Measurements from ENCODE around the gene MGAT4A.

The MGAT4A gene

DNA sequence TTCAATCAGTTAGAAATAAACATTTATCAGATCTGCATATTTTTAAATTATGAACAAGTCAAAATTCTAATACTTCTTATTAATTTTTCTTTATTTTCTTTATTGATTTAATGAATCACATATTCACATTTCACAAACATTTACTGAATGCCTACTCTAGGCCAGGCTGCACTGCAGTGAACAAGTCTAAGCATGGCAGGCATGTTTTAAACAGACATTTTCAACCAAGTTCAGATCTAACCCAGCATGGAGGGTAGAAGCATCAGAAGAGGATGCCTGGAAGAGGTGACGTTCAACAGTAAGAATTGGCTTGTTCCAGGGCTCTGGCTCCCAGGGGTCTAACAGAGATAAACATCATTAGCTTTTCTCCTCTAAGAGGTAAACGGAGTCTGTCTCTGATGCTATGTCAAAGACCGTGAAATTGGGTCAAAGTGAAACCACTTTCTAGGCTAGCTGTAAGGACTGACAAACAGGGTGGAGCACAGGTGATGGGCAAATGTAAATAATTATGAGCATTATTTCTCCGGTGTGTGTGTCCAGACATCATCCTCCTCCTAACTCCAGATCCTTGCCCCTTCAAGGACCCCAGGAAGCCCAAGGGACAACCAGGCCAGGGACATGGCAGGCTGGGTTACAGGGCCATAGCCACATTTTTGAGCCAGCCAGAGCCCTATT lies 72.0 kb downstream of the MGAT4A start:
- DNase-seq (ENCODE audit: low spot score) = no peak

DNA sequence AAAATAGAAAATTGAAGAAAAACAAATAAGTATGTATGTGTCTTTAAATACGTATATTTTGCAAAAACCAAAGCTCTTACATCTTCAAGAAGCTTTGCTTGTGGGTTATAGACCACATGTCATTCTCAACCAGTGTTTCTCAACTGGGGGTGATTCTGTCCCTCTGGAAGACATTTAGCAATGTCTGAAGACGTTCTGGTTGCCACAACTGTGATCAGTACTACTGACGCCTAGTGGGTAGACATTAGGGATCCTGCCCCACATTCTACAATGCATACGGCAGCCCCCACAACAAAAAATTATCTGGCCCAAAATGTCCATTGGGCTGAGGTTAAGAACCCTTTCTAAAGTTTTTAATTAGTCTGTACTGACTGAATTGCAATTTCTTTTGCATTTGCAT lies 74.1 kb downstream of the MGAT4A start:
- no peak for DNase-seq (ENCODE audit: low spot score)

DNA sequence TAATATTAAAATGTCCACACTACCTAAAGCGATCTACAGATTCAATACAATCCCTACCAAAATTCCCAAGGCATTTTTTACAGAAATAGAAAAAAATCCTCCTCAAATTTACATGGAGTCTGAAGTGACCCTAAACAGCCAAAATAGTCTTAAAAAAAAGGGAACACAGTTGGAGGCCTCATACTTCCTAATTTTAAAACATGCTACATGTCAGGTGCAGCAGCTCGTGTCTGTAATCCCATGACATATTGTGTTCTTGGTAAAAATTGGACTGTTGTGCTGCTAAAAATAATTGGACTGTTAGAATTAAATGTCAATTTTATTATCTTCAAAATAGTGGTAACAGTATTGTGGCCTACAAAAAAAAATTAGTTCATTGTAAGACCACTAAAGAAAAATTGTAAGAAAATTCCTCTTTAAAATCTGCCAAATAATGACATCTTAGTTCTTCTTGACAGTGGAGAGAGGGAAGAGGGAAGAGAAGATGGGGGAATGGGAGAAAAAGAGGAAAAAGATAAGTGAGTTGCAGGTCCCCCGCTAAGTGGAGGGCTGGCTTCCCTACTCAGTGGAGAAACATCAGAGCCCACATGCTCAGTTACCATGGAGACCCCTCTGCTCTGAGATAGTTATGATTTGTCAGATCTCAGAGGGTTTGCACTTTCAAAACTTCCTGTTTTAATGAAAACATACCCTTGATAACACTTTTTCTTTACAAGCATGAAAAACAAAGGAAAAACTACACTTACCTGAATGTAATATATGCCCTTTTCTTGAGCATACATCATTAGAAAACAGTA lies 76.0 kb downstream of the MGAT4A start:
- no peak for DNase-seq (ENCODE audit: low spot score)

DNA sequence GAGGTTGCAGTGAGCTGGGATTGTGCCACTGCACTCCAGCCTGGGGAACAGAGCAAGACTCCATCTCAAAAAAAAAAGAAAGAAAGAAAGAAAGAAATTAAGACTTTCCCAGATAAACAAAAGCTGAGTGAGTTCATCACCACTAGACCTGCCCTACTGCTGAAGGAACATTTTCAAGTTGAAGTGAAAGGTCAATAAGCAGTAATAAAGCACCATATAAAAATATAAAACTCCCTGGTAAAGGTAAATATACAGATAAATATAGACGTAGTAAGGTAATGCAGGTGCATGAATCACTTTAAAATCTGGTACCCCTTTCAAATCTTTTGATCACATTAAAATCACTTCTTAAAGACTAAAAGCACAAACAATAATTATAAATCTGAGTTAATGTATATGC lies 79.9 kb downstream of the MGAT4A start:
- no peak for DNase-seq (ENCODE audit: low spot score)

DNA sequence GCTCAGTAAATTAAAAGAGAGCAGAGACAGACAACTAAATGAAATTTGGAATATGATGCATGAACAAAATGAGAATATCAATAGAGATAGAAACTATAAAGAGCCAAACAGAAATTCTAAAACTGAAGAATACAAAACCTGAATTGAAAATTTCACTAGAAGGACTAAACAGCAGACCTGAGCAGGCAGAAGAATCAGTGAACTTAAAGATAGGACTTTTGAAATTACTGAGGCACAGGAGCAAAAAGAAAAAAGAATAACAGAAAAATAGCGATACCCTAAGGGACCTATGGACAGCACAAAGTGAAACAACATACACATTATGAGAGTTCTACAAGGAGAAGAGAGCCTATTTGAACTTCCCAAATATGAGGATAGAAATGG lies 80.9 kb downstream of the MGAT4A start:
- no peak for DNase-seq (ENCODE audit: low spot score)

DNA sequence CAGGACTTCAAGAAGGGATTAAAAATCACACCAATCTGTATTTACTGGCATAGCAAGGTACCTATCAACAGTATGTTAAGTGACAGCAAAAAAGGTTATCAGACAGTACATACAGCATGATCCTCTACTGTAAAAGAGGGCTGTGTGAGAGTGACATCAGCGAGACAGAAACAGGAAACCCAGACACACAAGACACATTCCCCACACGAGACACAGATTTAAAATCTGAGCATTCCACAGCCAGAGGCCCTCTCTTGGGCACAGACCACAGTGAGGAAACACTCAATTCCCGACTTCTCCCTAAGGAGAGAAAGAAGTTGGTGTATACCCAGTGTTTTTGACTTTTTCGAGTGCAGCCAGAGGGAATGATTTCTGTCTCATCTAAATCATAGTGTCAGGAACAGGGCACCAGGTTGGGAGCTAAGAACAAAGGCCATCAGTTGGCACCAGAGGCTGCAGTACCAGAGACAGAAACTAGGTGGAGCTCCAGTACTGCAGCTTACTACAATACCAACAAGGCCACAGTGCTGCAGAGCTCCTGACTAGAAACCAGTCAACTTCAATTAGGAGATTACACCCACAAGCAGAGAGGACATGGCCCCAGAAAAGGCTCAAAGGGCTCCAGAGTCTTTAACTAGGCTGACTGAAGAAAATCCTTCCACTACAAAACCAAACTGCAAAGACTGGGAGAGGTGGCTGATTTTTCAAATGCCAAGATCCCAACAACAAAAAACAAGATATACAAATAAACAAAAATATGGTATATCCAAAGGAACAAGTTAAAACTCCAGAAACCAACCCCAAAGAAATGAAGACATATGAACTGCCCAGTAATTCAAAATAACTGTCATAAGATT lies 81.6 kb downstream of the MGAT4A start:
- DNase-seq (ENCODE audit: low spot score) = peak; percentile 80

DNA sequence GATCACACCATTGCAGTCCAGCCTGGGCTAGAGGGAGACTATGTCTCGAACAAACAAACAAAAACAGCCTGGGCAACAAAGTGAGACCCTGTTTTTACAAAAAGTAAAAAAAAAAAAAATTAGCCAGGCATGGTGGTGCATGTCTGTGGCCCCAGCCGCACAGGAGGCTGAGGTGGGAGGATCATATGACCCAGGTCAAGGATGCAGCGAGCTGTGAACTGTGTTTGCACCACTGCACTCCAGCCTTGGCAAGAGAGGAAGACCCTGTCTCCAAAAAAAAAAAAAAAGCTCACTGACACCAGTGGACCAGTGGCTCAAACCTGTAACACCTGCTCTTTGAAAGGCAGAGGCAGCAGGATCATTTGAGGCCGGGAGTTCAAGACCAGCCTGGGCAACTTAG lies 82.5 kb downstream of the MGAT4A start:
- DNase-seq (ENCODE audit: low spot score) = no peak

DNA sequence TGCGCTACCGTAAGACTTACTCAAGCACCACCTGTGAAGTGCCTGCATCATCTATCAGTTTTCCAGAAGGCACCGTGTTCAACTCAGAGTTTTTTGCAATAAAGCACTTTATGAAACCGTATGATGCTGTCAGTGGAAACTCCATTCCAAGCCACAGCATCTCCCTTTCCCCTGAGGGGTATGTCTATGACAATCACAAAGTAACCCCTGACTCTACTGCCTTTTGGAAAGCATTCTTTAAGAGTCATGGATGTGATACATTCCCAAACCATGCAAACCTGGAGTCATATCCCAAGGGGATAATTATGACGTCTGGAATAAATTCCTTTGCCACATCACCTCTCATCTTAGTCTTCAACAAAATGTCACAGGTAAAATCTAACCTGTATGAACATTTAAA lies 83.3 kb downstream of the MGAT4A start:
- DNase-seq (ENCODE audit: low spot score) = no peak

DNA sequence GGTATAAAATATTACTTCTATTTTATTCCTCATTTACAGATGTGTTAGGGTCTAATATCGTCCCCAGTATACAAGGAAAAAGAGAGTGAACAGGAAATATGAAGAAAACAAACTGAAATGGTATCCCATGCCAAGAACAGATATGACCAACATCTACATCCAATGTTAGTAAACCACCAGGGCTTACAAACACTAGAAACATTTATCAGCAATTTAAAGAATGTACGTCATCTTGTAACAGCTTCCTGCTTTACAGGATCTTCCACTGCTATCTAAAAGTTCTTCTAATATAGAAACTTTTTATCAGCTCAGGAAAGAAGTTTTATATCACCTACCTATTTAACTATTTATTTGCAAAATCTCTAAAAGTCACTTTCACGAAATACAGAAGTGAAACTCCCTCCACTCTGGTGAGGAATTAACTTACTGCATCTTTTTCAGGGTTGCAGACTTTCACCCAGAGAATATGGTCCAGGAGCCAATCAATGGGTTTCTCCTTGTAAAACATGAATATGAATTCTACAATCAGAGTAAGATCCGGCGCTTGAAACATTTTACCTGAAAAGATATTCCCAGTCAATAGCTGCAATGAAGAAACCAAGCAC lies 87.3 kb downstream of the MGAT4A start:
- DNase-seq (ENCODE audit: low spot score) = no peak

DNA sequence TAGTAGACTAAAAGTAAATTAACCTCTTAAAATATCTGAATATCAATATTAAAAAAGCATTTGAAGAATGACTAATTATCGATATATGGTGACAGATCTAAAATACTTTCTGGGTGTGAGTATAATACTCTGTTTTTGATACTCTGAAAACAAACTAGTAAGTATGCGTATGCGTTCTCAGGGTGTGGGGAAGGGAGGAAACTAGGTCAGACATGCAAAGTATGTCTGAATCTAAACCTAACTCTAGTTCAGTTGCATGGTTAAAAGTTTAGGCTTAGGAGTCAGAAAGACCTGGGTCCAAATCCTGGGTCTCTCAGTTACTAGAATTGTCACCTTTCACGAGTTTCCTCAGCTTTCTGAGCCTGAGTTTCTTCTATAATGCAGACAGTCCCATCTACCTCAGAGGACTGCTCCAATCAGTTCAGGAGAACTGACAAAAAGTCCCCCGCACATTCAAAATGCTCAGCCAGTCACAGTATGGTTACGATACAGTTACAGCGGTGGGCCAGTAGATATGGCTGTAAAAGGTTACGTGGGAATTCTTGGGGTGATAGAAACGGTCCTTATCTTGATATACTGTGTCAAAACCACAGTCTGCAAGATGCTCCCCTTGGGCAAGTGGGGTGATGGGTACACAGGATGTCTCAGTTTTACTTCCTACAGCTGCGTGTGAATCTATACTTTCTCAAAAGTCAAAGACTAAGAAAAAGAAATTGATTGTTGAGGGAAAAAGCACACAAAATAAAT lies 93.4 kb downstream of the MGAT4A start:
- DNase-seq (ENCODE audit: low spot score) = no peak

DNA sequence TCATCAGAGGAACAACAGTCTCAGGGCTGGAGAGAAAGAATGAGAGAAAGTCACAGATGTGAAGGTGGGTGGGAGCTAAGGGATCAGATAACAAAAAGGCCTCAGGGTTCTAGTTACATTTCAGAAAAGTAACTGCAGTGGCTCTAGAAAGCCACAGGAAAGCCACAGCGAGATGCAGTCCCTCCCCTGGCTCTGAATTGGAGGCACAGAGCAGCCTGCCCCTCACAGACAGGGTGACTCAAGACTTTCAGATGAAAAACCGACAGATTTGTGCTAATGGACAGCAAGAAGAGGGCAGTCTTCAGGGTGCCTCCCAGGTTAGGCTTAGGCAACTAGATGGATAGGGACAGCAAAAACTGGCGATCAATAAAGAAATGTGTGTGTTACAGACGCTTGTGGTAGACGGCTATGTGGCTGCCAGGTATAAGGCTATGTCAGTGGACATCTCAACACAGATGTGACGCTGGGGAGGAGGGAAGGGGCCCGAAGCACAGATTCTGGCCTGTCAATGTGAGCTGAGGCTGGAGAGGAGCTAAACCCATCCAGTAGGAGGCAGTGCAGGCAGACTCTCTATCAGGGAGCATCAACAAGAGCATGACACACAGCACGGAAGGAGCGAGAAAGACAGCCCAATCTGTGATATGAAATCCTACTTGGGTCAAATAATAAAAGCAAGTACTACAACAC lies 96.4 kb downstream of the MGAT4A start:
- DNase-seq (ENCODE audit: low spot score) = peak; percentile 37

DNA sequence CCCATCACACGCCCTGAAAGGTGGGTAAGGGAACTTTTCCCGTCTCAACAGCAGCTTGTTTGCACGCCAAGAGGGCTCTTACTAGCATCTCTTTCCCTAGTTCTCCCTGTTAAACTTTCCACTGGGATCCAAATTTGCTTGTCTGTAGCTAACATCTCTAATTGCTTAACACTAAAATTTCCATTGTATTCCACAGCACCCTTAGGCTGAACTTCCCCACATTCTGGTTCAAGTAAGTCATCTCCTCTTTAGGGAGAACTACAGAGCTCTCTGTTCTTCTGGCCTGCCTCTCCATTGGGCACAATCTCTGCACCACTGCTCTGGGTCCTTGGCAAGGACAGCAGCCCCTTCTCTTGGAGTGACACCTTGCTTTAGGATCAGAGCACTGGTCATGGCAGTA lies 98.6 kb downstream of the MGAT4A start:
- no peak for DNase-seq (ENCODE audit: low spot score)

DNA sequence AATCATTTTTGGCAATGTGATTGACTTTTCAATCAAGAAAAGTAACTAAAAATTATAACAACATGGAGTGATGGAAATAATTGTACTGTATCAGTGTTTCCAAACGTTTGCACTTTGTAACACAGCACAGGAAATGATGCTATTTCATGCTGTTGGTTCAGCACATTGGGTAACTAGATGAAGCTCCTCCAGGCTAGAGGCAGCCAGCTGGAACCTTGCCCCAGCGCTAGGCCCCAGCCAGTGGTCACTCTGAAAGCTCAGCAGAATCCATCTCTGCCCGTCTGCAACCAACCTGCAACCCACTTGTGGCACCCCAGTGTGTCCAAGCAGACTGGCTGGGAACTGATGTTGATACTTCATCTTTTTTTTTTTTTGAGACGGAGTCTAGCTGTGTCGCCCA lies 107.3 kb downstream of the MGAT4A start:
- DNase-seq (ENCODE audit: low spot score) = no peak

DNA sequence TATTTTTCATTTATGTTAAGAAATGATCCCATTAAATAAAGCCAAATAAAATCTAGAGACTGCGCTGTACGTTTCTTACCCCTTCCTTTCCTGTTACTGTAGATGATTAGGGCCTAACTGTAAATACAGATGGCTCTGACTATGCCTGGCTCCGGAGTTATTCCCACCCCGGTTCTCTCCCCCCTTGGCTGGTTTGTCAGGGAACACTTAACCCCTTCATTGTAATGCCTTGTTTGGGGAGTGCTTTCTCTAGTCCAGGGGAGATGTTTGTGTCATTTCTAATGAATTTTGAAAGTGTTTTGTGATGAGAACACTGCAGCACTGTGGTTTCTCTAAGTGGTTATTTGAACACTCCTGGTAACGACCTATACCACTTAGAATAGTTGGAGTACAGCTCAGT lies 113.8 kb downstream of the MGAT4A start:
- DNase-seq (ENCODE audit: low spot score) = no peak

DNA sequence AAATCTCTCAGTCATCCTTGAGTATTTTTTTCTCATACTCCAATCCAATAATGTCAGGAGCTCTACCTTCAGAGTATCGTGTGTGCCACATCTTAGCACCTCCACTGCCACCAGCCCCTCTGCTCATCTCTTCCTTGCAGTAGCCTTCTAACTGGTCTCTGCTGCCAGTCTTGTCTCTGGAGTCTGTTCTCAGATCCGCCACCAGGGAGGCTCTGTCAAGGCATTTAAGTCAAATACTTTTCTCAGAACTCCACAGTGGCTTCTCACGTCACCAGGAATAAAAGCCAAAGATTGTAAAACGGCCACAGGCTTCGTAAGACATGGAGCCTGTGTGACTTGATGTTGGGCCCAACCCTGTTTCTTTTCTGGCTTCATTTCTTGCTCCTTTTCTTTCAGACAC lies 115.5 kb downstream of the MGAT4A start:
- DNase-seq (ENCODE audit: low spot score) = no peak

DNA sequence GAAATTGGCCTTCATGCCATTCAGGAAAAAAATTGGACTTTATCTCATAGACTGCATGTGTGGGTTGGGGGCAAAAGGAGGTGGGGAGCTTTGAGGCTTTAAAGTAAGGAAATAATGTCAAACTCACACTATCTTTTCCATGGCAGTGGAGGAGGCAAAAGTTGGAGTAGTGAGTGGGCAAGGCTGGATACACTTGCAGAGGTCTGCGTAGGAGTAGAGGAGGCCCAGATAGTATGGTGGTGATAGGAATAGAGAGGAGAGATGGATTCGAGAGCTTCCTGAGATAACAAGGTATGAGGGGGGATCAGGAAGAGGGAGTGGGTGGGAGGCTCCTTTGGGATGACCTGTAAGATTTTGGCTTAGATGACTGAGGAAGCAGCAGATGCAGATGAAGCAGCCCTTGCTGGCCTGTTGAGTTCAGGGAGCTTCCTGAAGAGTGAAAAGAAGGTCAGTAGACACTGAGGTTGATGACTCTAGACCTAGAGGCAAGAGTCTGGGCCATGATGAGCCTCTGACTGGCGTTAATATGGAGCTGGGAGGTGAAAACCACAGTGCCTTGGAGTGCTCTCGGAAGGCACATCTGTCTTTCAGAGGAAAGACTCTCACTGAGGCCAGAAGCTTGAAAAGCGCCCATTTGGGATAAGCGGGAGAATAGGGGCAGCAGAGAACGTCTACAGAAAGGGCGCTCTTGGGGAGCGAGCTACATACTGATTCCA lies 116.8 kb downstream of the MGAT4A start:
- DNase-seq (ENCODE audit: low spot score) = no peak

DNA sequence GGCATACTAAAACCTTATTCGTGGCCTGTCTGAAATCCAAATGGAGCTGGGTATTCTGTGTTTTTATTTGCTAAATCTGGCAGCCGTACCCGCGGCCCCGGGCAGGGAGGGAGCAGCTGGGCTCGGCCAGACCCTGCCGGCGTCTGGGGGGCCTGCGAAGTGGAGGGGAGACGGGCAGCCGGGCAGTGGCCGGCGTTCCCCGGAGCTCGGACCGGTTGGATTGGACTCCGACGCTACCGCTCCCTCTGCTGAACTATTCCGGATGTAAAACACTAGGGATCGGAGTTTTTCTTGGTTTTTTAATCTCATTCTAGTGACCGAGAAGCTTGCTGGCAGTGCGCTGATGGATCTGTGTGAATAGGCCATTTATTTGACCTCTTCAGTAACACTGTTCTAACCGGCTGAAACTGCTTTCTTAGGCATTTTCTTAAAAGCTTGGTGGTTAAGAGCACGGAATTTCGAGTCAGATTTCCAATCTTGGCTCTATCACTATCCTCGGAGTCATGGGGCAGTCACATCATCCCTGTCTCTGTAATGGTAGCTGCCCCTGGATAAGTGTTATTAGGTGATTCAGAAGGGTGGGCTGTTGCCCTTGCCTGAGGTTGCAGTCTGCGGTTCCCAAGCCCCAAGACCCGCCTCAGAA lies 121.8 kb downstream of the MGAT4A start:
- peak; percentile 44 for DNase-seq (ENCODE audit: low spot score)

DNA sequence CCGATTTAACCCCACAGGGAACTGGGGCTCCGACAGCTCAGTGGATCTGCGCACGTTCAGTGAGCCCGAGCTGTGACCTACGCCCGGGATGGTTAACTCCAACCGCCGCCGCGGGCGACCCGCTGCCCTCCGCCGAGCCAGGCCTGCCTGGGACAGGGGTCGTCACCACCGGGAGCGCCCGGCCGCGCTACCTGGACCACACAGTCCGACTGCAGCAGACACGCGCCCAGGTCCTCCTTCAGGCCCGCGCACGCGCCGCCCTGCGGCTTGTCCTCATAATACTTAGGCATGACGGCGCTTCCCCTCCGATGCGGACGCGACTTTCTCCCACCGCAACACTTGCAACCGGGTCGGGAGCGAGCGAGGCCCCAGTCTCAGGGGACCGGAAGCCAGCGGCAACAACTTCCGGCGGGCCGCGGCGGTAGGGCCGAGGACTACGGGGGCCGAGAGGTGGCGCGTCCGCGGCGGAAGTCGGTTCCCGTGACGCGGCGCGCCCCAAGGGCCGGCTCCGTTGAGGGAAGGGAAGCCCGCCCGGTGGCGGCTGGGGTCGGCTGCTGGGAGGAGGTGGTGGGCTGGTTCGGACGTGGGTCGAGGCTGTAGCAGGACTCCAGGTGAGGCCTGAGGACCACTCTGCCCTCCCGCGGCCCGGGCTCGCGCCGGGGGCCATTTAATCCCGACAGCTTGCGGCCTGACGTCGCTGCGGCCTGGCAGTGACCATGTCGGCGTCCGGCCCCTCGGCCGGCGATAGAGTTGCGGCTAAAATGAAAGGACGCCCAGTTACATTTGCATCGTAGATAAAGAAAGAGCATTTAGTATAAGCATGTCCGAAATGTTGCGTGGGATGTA lies 122.6 kb downstream of the MGAT4A start, which contains the start of the genes COA5 and UNC50:
Gene COA5 (minus strand): TSS at position 397 of the 846 bp plus-strand sequence. CDS start 107 bp downstream, at position 290.
Gene UNC50 (plus strand): TSS at position 474 of the 846 bp plus-strand sequence. CDS start 1,171 bp downstream, outside the sequence.
- DNase-seq (ENCODE audit: low spot score) = peak; percentile 99

DNA sequence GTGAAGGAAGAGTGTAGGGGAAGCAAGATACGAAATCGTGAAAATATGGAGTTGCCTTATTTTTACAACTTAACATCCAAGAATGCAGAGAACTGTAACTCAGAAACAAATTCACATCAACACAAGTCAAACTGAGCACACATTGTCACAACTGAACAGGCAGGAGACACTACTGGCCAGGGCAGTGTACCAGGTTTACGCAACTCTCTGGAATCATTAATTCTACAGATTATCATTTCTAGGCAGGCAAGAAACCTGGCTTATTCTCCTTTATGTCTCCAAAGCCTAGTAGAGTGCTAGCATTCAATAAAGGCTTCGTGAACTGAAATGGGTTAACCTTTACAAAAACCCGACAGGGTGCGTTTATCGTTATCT lies 123.2 kb downstream of the MGAT4A start:
- DNase-seq (ENCODE audit: low spot score) = peak; percentile 50
